Hematopoietic multipotent progenitor cell (in vitro differentiated cells): ENCODE measurements around the gene INO80. TPM values are rescaled to one million over a fixed set of nuclear protein-coding genes. Genes with fewer than 3 reads are reported as not detected.
A peak's percentile ranks its signal among the peaks of the same experiment; 100 is the strongest.

ENCODE experiments used
- DNase-seq, 3 donors: peaks; one replicate each; pipeline ENCODE4 v3.0.0-alpha.2; 2011 to 2015; ENCODE audit warnings: low read depth in 2 of 3, low spot score in 2 of 3
- total RNA-seq: library from RNA; depleted of rRNA; stranded (reverse); fragments of >200 nt; gene quantifications from one replicate; pipeline ENCODE4 v1.2.3, GENCODE V29; 2012

Gene INO80
- total RNA-seq, 1 donor: 18.0 TPM

DNA sequence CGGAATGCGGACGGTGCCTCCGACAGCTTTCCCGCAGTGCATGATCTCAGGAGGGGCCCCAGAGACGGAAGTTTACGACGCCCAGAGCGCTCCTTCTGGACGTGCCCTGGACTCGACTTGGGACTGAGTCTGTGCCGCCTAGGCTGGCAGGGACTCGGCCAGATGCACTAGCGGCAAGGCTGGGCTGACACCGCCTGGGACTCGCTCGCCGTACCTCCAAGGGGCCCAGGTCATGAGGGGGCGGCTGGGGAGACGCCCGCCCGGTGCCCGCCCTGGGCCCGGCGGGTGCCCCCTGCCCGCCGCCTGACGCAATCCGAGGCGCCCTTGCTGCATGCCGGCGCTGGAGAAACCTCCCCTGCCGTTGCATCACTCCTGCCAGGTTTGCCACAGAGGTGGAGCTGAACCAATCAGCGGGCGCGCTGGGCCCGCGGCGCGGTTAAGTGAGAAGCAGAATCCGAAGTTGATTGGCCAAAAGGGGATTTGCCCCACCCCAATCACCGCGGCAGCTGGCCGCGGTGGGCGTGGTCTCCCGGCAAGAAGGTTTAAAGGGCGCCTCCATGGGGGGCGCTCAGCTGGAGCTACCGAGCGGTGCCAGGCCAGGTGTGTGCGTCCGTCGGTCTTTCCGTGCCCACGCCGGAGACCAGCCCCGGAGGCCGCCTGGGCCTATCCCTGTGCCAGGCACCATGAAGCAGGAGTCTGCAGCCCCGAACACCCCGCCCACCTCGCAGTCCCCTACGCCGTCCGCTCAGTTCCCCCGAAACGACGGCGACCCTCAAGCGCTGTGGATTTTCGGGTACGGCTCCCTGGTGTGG is 163.0 kb downstream of the INO80 start, which contains the start of gene CHAC1:
TSS of gene CHAC1 (plus strand) at position 571 of the 812 bp plus-strand sequence. CDS start at position 684, 113 bp downstream.
- DNase-seq: peak; percentile 88 to 93 (median 92)

DNA sequence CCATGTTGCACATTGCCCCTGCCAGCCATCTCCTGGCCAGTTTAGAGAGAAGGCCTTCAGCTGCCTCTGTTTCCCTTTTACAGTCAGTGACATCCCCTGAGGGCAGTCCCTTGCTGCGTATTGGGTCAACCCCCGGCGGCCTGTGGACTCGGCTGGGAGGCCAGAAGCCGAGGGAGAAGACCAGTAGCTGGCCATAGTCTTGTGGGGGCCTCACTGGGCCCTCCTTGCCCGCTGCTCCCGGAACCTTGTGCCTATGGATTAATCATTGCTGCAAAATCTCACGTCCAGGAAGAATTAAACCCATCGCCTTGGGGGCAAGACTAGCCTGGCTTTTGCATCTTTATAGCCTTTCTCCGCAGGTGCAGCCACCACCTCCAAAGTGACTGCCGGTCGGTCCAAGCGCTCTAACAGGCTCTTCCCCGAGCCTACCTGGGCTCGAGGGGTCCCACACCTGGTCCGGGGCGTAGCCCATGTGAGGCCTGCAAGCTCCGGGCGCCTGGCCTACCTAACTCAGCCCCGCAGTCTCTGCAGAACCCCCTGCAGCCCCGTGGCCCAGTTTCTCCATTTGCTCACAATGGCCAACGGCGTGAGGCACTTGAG is 163.7 kb downstream of the INO80 start:
- DNase-seq: no peak

DNA sequence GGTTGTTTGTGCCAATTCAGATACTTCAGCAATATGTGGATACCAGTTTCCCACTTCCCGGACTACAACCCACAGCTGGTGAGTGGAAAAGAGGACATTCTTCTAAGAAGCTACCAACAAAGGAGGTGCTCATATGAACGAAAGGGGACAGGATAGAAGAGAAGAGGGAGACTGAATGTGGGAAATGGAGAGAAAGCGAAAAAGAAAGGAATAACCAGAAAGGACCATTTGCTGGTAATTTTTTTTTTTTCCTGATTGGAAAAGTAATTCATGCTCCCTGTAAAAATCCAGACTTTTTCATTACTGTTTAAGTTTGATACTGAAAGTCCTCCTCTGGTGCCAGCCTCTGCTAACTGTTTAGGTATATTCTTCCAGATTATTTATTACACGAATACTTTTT is 164.3 kb downstream of the INO80 start:
- DNase-seq: no peak

DNA sequence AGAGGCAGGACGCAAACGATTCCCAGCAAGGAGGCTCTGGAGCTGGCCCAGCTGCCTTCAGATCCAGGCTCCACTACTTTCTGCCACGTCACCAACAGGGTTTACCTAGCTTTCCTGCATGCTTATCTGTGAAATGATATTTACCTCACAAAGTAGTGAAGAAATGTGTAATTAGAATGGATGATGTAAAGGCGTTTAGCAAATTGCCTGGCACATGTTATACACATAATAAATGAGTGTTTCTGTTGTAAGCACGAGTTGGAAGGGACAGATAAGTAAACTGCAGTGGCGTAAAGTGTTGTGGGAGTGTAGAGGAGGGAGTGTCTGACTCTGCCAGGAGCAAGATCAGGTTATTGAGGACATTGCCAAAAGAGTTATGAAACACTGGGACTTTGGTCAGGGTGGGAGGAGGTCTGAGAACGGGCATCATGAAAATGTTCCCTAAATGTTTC is 166.3 kb downstream of the INO80 start:
- DNase-seq: no peak

DNA sequence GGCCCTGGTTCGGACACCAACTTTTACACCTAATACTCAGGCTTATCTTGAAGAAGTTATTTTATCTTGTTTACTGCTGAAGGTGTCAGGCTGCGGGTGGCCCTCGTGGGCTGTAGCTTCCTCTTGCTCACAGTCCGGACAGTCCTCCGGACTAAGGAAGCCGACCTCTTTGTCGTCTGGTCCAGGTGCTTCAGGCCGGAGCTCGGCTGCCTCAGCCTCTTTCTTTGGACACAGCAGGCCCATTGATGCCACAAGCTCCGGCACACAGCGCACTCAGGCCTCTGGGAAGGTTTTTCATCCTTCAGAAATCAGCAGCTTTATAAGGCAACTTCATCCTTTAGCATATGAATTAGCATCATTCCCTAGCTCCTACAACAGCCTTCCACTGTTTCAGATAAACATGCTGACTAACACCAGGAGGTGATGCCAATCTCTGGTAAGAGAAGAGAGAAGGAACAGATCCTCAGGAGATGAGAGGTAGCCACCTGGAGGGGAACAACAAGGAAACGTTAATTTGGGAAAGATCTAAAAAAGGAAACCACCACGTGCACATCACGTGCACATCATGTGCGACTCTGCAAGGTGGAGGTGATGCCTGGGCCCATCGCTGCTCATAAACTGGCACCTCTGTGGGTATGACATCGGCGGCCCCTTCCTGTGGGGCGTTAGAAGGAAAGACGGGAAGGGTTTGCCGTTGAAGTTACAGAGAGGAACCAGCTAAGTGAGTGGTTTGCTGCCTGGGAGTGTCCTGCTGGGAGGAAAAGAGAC is 167.2 kb downstream of the INO80 start:
- no peak for DNase-seq

DNA sequence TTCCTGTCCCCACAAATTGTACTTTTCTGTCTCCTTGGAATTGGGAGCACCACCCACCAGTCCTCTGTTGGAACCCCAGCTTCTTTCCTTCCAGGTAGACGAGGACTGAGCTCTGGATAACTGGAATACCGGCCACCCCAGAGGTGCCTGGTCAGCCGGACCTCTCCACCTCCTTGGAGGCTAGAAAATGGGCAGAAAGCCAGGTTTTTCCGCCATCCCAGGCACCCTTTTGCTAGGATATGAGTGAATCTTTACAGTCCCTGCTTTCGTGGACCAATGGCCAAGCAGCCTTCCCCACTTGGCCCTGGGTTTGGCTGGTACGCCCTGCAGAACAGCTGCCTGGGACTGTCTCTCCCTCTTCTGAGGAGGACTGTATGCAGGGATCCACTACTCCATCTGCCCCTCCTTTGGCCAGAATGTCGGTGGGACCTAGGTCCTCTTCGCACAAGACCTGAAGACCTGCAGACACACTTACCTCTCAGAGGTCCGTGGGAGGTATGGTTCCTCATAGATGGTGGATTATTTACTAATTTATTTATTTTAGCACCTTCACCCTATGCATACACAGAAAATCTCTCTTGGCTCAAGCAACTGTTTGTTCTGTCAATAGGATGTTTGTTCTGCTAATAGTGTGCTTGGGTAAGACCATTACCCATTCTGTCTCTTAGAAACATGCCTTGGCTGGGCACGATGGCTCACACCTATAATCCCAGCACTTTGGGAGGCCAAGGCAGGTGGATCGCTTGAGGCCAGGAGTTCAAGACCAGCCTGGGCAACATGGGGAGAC is 171.4 kb downstream of the INO80 start:
- no peak for DNase-seq

DNA sequence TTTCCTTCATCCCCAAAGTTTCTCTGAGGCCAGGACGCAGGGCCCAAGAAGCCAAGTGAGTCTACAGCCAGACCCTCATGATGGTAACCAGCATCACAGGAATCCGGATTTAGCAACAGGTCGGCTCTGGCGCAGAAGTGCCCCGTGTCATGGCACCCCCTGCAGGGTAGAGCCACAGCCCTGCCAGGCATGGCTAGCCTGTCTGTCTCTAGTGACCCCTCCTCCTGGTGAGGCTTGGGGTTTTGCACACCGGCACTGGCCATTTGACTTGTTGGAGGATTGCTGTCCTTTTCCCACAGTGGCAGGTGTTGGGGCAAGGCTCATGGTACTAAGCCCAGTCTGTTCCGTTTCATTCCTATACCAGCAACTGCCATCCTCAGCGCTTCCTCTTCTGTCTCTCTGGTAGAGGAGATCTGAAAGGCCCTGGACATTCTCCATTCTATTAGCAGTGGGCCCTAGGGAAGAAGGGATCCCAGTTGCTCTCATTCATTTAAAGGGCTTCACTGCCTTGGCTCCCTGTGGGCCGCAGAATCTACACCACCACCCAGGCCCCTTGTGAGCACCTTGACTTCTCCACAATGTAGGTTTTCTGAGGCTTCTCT is 172.2 kb downstream of the INO80 start:
- DNase-seq: no peak

DNA sequence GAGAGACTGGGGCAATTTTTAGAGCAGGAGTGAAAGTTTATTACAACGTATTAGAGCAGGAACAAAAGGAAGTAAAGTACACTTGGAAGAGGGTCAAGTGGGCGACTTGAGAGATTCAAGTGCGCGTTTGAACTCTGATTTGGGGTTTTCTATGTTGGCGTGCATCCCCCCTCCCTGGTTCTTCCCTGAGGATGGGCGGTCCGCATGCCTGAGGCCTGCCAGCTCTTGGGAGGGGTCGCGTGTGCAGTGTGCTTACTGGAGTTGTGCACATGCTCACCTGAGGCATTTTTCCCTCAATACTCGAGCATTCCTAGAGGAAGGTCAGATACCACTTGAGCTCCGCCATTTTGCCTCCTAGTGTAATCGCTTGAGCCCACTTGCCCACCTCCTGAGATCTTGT is 173.2 kb downstream of the INO80 start:
- DNase-seq: no peak

DNA sequence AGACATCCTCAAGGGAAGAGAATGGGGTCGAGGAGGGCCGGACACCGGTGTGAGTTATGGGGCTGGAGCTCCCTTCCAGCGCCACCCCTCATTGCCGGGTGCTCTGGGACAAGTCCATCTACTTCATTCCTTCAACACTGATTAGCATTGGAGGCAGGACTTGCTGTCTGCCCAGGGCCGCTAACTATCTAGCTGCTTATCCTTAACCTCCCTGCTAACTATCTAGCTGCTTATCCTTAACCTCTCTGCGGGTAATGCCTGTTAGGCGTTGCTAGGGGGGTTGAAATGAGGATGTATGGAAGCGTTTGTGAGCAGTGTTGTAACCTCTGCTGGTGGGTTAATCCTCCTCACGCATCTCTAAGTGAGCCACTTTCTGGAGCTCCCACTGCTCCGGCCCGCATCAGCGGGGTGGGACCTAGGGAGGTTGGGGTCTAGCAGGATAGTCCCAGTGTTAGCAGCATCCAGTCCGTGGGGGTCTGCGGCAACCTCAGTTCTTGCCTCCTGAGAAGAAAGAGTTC is 173.7 kb downstream of the INO80 start:
- DNase-seq: peak in 1 of 3 donors; percentile 42

DNA sequence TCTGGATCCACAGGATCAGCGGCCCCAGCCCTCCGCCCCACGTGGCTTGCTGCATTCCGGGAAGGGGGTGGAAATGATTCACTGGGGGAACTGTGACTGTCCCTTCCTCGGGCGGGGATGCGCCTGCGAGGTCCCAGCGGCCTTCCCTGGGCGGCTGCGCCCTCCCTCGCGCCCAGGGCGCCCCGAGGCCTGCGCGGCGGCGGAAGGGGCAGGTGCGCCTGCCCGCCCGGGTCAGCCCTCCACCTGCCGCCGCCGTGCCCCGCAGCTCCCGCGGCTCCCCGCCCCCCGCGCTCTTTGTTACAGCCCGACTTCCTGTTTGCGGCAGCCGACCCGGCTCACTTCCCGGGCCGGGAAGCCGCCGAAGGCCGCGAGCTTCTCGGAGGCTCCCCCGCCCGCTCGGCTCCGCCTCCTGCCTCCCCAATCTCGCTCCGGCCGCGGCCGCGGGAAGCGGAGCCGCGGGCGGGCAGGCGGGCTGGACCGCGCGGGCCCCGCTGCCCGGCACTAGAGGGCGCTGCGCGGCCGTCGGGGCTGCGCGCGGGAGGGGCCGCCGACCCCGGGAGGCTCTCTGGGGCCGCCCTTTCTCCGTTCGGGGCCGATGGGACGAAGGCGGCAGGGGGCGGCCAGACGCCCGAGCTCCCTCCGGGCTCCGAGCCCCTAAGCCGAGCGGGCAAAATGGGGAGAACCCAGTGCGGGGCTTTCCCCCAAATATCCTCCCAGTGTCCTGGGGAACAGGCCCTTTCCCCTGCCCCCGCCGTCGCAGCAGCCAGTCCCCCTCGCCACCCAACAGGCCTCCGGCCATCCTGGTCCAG is 174.3 kb downstream of the INO80 start:
- peak in 2 of 3 donors; percentile 64 to 75 for DNase-seq

DNA sequence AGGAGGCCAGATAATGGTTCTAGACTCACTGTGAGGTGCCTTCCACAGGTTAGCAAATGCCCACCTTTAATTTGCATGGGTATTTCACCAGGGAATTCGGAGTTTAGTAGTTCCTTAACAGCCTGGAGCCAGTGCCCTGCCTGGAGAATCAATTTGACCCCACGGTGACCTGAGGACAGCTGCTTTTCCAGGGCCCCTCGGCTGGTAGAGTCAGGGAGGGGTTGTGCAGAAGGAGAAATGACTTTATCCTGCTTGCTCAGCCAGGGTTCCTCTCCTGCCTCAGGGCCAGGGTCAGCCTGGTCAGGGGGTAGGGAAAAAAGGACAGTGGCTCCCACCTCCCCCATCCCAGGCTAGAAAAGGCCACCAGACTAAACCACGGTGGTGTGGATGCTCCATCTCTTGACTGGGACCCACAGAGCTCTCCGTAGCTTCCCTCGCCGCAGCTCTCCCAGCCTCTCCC is 175.0 kb downstream of the INO80 start:
- no peak for DNase-seq

DNA sequence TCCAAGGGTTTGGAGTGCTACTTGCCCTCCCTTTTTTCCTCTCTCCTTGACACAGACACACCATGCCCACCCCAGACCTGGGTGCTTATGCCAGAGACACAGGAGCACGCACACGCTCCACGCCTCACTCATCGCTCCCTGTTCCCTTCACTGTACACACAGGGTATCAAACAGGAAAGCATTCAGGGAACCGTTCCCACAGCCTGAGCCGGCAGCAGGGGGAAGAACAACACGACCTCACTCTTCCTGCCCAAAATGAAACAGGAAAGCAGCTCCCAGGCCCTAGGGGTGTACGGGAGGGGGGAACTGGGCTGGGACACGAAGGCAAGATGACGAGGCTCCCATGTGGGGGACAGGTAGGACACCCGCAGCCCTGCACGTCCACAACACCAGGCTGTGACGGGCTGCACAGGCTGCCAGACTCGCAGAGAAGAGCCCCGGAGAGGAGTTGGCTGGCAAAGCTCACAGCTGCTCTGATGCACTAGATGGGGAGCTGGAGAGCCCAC is 175.7 kb downstream of the INO80 start:
- peak in 1 of 3 donors; percentile 26 for DNase-seq

DNA sequence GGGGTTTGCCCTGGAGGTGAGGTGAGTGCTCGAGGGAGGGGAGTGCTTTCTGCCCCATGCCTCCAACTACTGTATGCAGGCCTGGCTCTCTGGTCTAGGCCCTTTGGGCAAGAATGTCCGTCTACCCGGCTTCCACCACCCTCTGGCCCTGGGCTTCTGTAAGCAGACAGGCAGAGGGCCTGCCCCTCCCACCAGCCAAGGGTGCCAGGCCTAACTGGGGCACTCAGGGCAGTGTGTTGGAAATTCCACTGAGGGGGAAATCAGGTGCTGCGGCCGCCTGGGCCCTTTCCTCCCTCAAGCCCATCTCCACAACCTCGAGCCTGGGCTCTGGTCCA is 177.6 kb downstream of the INO80 start:
- DNase-seq: no peak

DNA sequence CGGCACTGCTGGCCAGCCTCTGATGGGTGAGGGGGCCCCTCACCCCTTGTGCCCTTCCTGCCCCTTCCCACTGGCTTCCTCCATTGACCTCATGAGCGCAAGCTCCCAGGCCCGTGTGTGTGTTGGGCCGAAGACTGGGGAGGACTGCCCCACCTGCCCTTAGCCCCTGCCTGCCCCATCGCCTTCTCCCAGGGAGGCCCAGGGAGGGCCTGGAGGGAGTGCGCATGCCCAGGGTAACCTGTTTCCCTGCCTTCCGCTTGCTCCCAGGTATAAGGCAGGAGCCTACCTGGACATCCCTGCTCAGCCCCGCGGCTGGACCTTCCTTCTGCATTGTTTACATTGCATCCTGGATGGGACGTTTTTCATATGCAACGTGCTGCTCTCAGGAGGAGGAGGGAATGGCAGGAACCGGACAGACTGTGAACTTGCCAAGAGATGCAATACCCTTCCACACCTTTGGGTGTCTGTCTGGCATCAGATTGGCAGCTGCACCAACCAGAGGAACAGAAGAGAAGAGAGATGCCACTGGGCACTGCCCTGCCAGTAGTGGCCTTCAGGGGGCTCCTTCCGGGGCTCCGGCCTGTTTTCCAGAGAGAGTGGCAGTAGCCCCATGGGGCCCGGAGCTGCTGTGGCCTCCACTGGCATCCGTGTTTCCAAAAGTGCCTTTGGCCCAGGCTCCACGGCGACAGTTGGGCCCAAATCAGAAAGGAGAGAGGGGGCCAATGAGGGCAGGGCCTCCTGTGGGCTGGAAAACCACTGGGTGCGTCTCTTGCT is 178.1 kb downstream of the INO80 start:
- peak in 1 of 3 donors; percentile 40 for DNase-seq

DNA sequence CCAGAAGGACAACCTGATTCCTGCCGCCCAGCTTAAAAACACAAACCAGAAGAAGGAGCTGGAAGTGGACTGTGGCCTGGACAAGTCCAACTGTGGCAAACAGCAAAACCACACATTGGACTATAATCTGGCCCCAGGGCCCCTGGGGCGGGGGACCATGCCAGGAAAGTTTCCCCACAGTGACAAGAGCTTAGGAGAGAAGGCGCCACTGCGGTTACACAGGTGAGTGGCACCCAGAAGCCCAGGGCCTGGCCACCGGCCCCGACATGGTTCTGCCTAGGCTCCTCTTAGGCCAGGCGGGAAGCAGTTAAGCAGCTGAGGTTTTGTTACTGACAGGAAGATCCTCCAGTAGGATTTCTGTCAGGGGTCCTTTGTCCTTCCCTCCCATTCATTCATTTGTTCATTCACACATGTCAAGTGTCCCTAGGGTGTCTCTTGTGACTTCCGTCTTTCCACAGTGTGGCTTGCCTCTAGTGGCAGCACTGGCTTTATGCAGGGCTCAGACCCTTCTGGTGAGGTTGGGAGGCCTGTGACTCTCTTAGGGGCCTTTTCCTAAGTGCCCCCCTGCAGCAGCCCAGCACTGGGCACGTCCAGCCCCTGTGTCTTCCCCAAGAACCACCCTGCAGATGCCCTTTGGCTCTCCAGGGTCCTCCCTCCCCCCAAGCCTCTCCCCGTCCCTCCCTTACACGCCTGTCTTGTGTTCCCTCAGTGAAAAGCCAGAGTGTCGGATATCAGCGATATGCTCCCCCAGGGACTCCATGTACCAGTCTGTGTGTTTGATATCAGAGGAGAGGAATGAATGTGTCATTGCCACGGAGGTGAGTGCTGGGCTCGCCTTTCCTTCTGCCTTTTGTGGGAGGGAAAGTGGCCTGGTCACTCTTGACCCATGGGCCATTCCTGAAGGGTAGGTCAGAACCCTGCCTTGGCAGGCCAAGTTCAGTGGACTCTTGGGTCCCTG is 179.1 kb downstream of the INO80 start:
- no peak for DNase-seq

DNA sequence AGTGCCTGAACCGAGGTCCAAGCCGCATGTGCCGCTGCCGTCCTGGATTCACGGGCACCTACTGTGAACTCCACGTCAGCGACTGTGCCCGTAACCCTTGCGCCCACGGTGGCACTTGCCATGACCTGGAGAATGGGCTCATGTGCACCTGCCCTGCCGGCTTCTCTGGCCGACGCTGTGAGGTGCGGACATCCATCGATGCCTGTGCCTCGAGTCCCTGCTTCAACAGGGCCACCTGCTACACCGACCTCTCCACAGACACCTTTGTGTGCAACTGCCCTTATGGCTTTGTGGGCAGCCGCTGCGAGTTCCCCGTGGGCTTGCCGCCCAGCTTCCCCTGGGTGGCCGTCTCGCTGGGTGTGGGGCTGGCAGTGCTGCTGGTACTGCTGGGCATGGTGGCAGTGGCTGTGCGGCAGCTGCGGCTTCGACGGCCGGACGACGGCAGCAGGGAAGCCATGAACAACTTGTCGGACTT is 179.8 kb downstream of the INO80 start:
- no peak for DNase-seq

DNA sequence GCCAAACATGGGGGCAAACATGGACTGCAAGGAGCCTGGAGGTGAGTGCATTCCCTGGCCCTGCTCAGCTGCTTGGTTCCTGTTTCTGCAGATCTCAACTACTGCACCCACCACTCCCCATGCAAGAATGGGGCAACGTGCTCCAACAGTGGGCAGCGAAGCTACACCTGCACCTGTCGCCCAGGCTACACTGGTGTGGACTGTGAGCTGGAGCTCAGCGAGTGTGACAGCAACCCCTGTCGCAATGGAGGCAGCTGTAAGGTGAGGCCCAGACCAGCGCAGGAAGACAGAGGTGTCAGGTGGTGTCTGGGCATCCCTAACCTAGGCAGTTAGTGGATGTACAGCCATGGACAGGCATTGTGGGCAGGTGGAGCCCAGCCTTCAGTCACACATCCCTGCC is 181.6 kb downstream of the INO80 start:
- no peak for DNase-seq
